Measurements from ENCODE around the gene C1orf159. TPM values are rescaled to one million over a fixed set of nuclear protein-coding genes. Genes with fewer than 3 reads are reported as not detected.
"Not testable (repeated sequence)": the region's sequence is repeated elsewhere in the genome, so short reads cannot be mapped to it uniquely, and the experiment has no call there.

Gene C1orf159
- total and polyA plus RNA-seq, 2 experiments from 2014 or later, result 11.4 to 13.1 TPM

GRCh38 chr1:1156140-1157032 lies 40.5 kb upstream of the C1orf159 start:
- Histone ChIP-seq H3K9ac (no peak overlapping the region), H3K27me3 (replicated peaks; ENCODE audit: insufficient read depth) (no peaks in the 10 kb centered on the region), H3K4me2 (ENCODE audit: unreplicated experiment) (no peak overlapping the region), H3K4me3 (no peak overlapping the region), H4K20me1 (ENCODE audit: insufficient read depth) (no peaks in the 10 kb centered on the region), H3F3A (ENCODE audit: insufficient read depth) (peaks cover 17% of the 10 kb centered on the region), H3K27ac (no peak overlapping the region), H3K4me1 (ENCODE audit: insufficient read depth) (peaks cover 6% of the 10 kb centered on the region), H3K36me3 (ENCODE audit: low read depth) (no peaks in the 10 kb centered on the region), H3K9me2 (ENCODE audit: insufficient read depth) (no peaks in the 10 kb centered on the region), H2AFZ (no peak overlapping the region), H3K79me2 (ENCODE audit: insufficient read depth) (no peaks in the 10 kb centered on the region), H3K9me3 (ENCODE audit: low read depth) (no peaks in the 10 kb centered on the region)
- DNase-seq, result no peak
- in situ Hi-C loops (cut with MboI), result no loop called here
- TF ChIP-seq EZH2phosphoT487 (IDR thresholded peaks at IDR 0.05; ENCODE audit: insufficient read depth, low read depth), result no peak
- TF ChIP-seq EZH2 (IDR thresholded peaks at IDR 0.05; ENCODE audit: insufficient read depth, poor library complexity, severe bottlenecking), result no peak
- 60 to 62% methylated on average over 25 to 26 of the region's 26 CpGs for WGBS, 2 experiments (ENCODE audit: low coverage in 1 of 2, low lambda C conversion rate in 2 of 2, missing lambda C conversion rate in 2 of 2)

DNA sequence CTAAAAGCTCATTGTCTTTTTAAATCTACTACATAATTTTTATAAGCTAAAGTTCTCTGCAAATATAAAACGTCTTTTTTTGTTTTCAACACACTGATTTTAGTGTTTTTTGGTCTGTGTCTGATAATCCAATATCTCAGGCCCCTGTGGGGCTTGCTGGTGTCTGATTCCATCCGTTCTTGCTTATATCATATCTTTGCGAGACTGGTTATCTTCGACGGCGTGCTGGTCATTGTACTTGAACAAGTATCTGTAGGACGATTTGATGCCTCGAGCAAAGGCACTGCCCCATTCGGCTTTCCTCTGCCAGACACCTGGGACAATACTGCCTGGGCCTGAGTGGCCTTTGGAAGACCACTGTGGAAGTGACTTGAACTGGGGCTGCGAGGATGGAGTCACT lies 39.4 kb upstream of the C1orf159 start:
- H3K4me2 ChIP-seq (ENCODE audit: unreplicated experiment), result no peak overlapping the region
- peaks cover 6% of the 10 kb centered on the region for H3K4me1 ChIP-seq (ENCODE audit: insufficient read depth)
- no peaks in the 10 kb centered on the region for H3K9me3 ChIP-seq (ENCODE audit: low read depth)
- H3K79me2 ChIP-seq (ENCODE audit: insufficient read depth), result no peaks in the 10 kb centered on the region
- H3K27ac ChIP-seq, result no peak overlapping the region
- no peak for DNase-seq
- H3K36me3 ChIP-seq (ENCODE audit: low read depth), result no peaks in the 10 kb centered on the region
- H4K20me1 ChIP-seq (ENCODE audit: insufficient read depth), result no peaks in the 10 kb centered on the region
- H3F3A ChIP-seq (ENCODE audit: insufficient read depth), result peaks cover 17% of the 10 kb centered on the region
- H3K4me3 ChIP-seq, result no peak overlapping the region
- no peak overlapping the region for H2AFZ ChIP-seq
- no peak for TF ChIP-seq EZH2 (IDR thresholded peaks at IDR 0.05; ENCODE audit: insufficient read depth, poor library complexity, severe bottlenecking)
- no peak for TF ChIP-seq EZH2phosphoT487 (IDR thresholded peaks at IDR 0.05; ENCODE audit: insufficient read depth, low read depth)
- no peak overlapping the region for H3K9ac ChIP-seq
- H3K27me3 ChIP-seq (replicated peaks; ENCODE audit: insufficient read depth), result no peaks in the 10 kb centered on the region
- no peaks in the 10 kb centered on the region for H3K9me2 ChIP-seq (ENCODE audit: insufficient read depth)
- in situ Hi-C loops (cut with MboI), result no loop called here
- 69 to 70% methylated on average over 10 of the region's 10 CpGs for WGBS, 2 experiments (ENCODE audit: low coverage in 1 of 2, low lambda C conversion rate in 2 of 2, missing lambda C conversion rate in 2 of 2)

DNA sequence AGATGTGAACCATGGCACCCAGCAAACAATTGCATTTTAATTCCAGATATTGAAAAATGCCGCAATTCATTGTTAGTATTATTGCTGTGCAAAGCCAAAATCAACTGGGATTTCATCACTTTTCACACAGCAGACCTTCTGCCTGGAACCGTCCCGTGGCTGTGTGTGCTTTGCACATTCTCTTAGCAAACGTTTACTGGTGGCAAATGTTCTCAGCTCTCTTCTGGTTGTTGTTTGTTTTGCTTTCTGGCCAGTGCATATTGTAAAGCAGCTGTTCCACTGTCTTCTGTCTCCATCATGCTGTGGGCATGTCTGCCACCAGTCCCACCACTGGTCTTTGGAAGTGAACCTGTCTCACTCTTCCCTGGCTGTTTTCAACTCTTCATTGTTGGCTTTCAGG lies 38.0 kb upstream of the C1orf159 start:
- no peaks in the 10 kb centered on the region for H3K36me3 ChIP-seq (ENCODE audit: low read depth)
- H3F3A ChIP-seq (ENCODE audit: insufficient read depth), result peaks cover 17% of the 10 kb centered on the region
- 2 to 4% methylated on average over 4 of the region's 4 CpGs for WGBS, 2 experiments (ENCODE audit: low coverage in 1 of 2, low lambda C conversion rate in 2 of 2, missing lambda C conversion rate in 2 of 2)
- no peaks in the 10 kb centered on the region for H3K9me3 ChIP-seq (ENCODE audit: low read depth)
- H3K4me2 ChIP-seq (ENCODE audit: unreplicated experiment), result no peak overlapping the region
- H3K27me3 ChIP-seq (replicated peaks; ENCODE audit: insufficient read depth), result no peaks in the 10 kb centered on the region
- in situ Hi-C loops (cut with MboI), result no loop called here
- no peaks in the 10 kb centered on the region for H3K79me2 ChIP-seq (ENCODE audit: insufficient read depth)
- H2AFZ ChIP-seq, result no peak overlapping the region
- DNase-seq, result peak; percentile 26
- H3K4me1 ChIP-seq (ENCODE audit: insufficient read depth), result peaks cover 6% of the 10 kb centered on the region
- TF ChIP-seq EZH2phosphoT487 (IDR thresholded peaks at IDR 0.05; ENCODE audit: insufficient read depth, low read depth) (no peak), EZH2 (IDR thresholded peaks at IDR 0.05; ENCODE audit: insufficient read depth, poor library complexity, severe bottlenecking) (no peak)
- H3K27ac ChIP-seq, result no peak overlapping the region
- no peak overlapping the region for H3K4me3 ChIP-seq
- no peaks in the 10 kb centered on the region for H3K9me2 ChIP-seq (ENCODE audit: insufficient read depth)
- no peaks in the 10 kb centered on the region for H4K20me1 ChIP-seq (ENCODE audit: insufficient read depth)
- H3K9ac ChIP-seq, result no peak overlapping the region

DNA sequence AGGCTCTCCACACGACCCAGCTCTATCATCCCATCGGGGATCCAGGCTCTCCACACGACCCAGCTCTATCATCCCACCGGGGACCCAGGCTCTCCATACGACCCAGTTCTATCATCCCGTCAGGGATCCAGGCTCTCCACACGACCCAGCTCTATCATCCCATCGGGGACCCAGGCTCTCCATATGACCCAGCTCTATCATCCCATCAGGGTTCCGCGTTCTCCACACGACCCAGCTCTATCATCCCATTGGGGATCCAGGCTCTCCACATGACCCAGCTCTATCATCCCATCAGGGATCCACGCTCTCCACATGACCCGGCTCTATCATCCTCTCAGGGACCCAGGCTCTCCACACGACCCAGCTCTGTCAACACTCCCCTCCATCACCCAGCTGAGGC lies 37.3 kb upstream of the C1orf159 start:
- H3K79me2 ChIP-seq (ENCODE audit: insufficient read depth); H4K20me1 ChIP-seq (ENCODE audit: insufficient read depth); H3K4me2 ChIP-seq (ENCODE audit: unreplicated experiment); H3K27me3 ChIP-seq (replicated peaks; ENCODE audit: insufficient read depth); H3K4me1 ChIP-seq (ENCODE audit: insufficient read depth); H3K9me3 ChIP-seq (ENCODE audit: low read depth); H3K36me3 ChIP-seq (ENCODE audit: low read depth); H3K9ac ChIP-seq; H3K9me2 ChIP-seq (ENCODE audit: insufficient read depth); H3K27ac ChIP-seq; H2AFZ ChIP-seq; H3K4me3 ChIP-seq; DNase-seq; in situ Hi-C loops (cut with MboI): not testable (repeated sequence)
- WGBS, 2 experiments (ENCODE audit: low coverage in 1 of 2, low lambda C conversion rate in 2 of 2, missing lambda C conversion rate in 2 of 2), result 78 to 85% methylated on average over 14 of the region's 14 CpGs
- peaks cover 17% of the 10 kb centered on the region for H3F3A ChIP-seq (ENCODE audit: insufficient read depth)

- 69 to 73% methylated on average over 7 to 13 of the region's 13 CpGs for WGBS, 2 experiments (ENCODE audit: low coverage in 1 of 2, low lambda C conversion rate in 2 of 2, missing lambda C conversion rate in 2 of 2)
- H3K4me3 ChIP-seq; H3K79me2 ChIP-seq (ENCODE audit: insufficient read depth); in situ Hi-C loops (cut with MboI); H3K9ac ChIP-seq; H3K36me3 ChIP-seq (ENCODE audit: low read depth); H3K27ac ChIP-seq; H4K20me1 ChIP-seq (ENCODE audit: insufficient read depth); H3K4me2 ChIP-seq (ENCODE audit: unreplicated experiment); H3K9me3 ChIP-seq (ENCODE audit: low read depth); H3K4me1 ChIP-seq (ENCODE audit: insufficient read depth); H2AFZ ChIP-seq; H3K9me2 ChIP-seq (ENCODE audit: insufficient read depth); H3K27me3 ChIP-seq (replicated peaks; ENCODE audit: insufficient read depth); DNase-seq: not testable (repeated sequence)
- H3F3A ChIP-seq (ENCODE audit: insufficient read depth), result peaks cover 17% of the 10 kb centered on the region
These were observed 36.5 kb upstream of the C1orf159 start for GRCh38 chr1:1152431-1152830.
